Esophagus muscularis mucosa (tissue), 4 donors: Measurements from ENCODE around the gene CALCA. TPM values are rescaled to one million over a fixed set of nuclear protein-coding genes. Genes with fewer than 3 reads are reported as not detected.

Source experiments
- DNase-seq: peaks from one replicate; pipeline ENCODE4 v3.0.0-alpha.2; 2017; ENCODE audit errors: extremely low spot score
- H3K27ac ChIP-seq, 4 donors: fragments of 200-600 bp; sonication (generic); replicated peaks in 1 of 4; 1 replicate in 3 of 4; 2 replicates in 1 of 4; pipeline ENCODE4 v1.5.1; 2016 to 2019; ENCODE audit warnings: mild to moderate bottlenecking in 1 of 4
- H3K27me3 ChIP-seq, 4 donors: fragments of 200-600 bp; sonication (generic); one replicate each; pipeline versions ENCODE4 v1.5.1 to v1.6.0; 2016 to 2019
- H3K36me3 ChIP-seq, 4 donors: fragments of 200-600 bp; sonication (generic); one replicate each; pipeline ENCODE4 v1.5.1; 2016 to 2019
- H3K4me1 ChIP-seq, 4 donors: fragments of 200-600 bp; sonication (generic); one replicate each; pipeline ENCODE4 v1.5.1; 2016 to 2019
- H3K4me3 ChIP-seq, 4 donors: fragments of 200-600 bp; sonication (generic); 1 replicate in 2 of 4; 2 replicates in 2 of 4; pipeline ENCODE4 v1.5.1; 2016 to 2019; ENCODE audit warnings: mild to moderate bottlenecking in 4 of 4, moderate library complexity in 1 of 4
- H3K9me3 ChIP-seq, 4 donors: fragments of 200-600 bp; sonication (generic); 1 replicate in 3 of 4; 2 replicates in 1 of 4; pipeline ENCODE4 v1.5.1; 2016 to 2019
- CTCF ChIP-seq, 3 experiments: fragments of 200-600 bp in 2 of 3; fragments of 450-650 bp in 1 of 3; sonication (generic) in 2 of 3; IDR thresholded peaks; one replicate each; pipeline ENCODE4 v1.5.1; 2017 to 2019; ENCODE audit warnings: antibody characterized with exemption in 3 of 3, mild to moderate bottlenecking in 2 of 3, moderate library complexity in 1 of 3
- EP300 ChIP-seq: sonication (generic); formaldehyde crosslinking; IDR thresholded peaks from one replicate; pipeline ENCODE4 v1.6.1; 2017; ENCODE audit warnings: antibody characterized with exemption
- POLR2A ChIP-seq: fragments of 450-650 bp; IDR thresholded peaks from one replicate; pipeline ENCODE4 v1.6.1; 2017; ENCODE audit warnings: antibody characterized with exemption, moderate library complexity, mild to moderate bottlenecking, low read depth
- POLR2AphosphoS5 ChIP-seq, 2 donors: sonication (generic); formaldehyde crosslinking; IDR thresholded peaks; one replicate each; pipeline ENCODE4 v1.6.1; 2017; ENCODE audit warnings: antibody characterized with exemption in 2 of 2
- WGBS: methylation state at CpG from one replicate; pipeline ENCODE4 v1.1.5; 2018; 5-methylcytosine and 5-hydroxymethylcytosine counted together
- intact Hi-C: fragments of 100-400 bp; cut with DNase I; formaldehyde crosslinking; loops from one replicate; pipeline ENCODE4 v1.15.1; 2023
- total RNA-seq, 4 donors: library from RNA; depleted of rRNA; stranded (reverse); fragments of >200 nt; gene quantifications; one replicate each; pipeline versions ENCODE4 v1.1.0 to v1.2.1, GENCODE V29; 2016

The CALCA gene
- total RNA-seq, 4 donors from 2014 or later = not detected

- TF ChIP-seq POLR2A = no peak
- TF ChIP-seq CTCF (IDR thresholded peaks at IDR 0.05) = no peak
- no peak for TF ChIP-seq POLR2AphosphoS5 (IDR thresholded peaks at IDR 0.05)
- no peak for TF ChIP-seq EP300
- intact Hi-C loops = no loop called here
- H3K27me3 ChIP-seq = no peaks in the 10 kb centered on the region
- DNase-seq = peak; percentile 66
- WGBS = 40% methylated on average over 1 of the region's 1 CpG
- H3K9me3 ChIP-seq = no peaks in the 10 kb centered on the region
- H3K4me1 ChIP-seq = no peaks in the 10 kb centered on the region
- no peaks in the 10 kb centered on the region for H3K36me3 ChIP-seq
- H3K4me3 ChIP-seq = no peak overlapping the region
- H3K27ac ChIP-seq = no peak overlapping the region
Observed at GRCh38 chr11:14938936-14939335, 33.2 kb downstream of the CALCA start.

- H3K36me3 ChIP-seq = no peaks in the 10 kb centered on the region
- no peak overlapping the region for H3K27ac ChIP-seq
- 92% methylated on average over 1 of the region's 1 CpG for WGBS
- no peak for TF ChIP-seq EP300
- no peak for TF ChIP-seq POLR2A
- TF ChIP-seq CTCF (IDR thresholded peaks at IDR 0.05) = no peak
- no peak for TF ChIP-seq POLR2AphosphoS5 (IDR thresholded peaks at IDR 0.05)
- peak; percentile 47 for DNase-seq
- H3K4me1 ChIP-seq = no peaks in the 10 kb centered on the region
- no peak overlapping the region for H3K4me3 ChIP-seq
- intact Hi-C loops = no loop called here
- no peaks in the 10 kb centered on the region for H3K9me3 ChIP-seq
- H3K27me3 ChIP-seq = no peaks in the 10 kb centered on the region
Observed at GRCh38 chr11:14934641-14935351, 37.4 kb downstream of the CALCA start.

- intact Hi-C loops = no loop called here
- H3K36me3 ChIP-seq = no peaks in the 10 kb centered on the region
- H3K4me3 ChIP-seq = no peak overlapping the region
- H3K9me3 ChIP-seq = peaks cover 0 to 8% (median 0%) of the 10 kb centered on the region in 4 donors
- H3K27ac ChIP-seq = no peak overlapping the region
- no peaks in the 10 kb centered on the region for H3K4me1 ChIP-seq
- no peaks in the 10 kb centered on the region for H3K27me3 ChIP-seq
- peak; percentile 34 for DNase-seq
- TF ChIP-seq POLR2A = no peak
- no peak for TF ChIP-seq POLR2AphosphoS5 (IDR thresholded peaks at IDR 0.05)
- no peak for TF ChIP-seq CTCF (IDR thresholded peaks at IDR 0.05)
- no peak for TF ChIP-seq EP300
Observed at GRCh38 chr11:14932447-14932846, 39.7 kb downstream of the CALCA start.

GRCh38 chr11:14930369-14930768 is 41.8 kb downstream of the CALCA start:
- Histone ChIP-seq H3K9me3 (peaks cover 0 to 8% (median 0%) of the 10 kb centered on the region in 4 donors), H3K36me3 (no peaks in the 10 kb centered on the region), H3K27me3 (no peaks in the 10 kb centered on the region), H3K4me1 (no peaks in the 10 kb centered on the region), H3K27ac (no peak overlapping the region), H3K4me3 (no peak overlapping the region)
- TF ChIP-seq EP300 (no peak), POLR2A (no peak), POLR2AphosphoS5 (IDR thresholded peaks at IDR 0.05) (no peak), CTCF (IDR thresholded peaks at IDR 0.05) (no peak)
- peak; percentile 17 for DNase-seq
- intact Hi-C loops = no loop called here
- 73% methylated on average over 2 of the region's 2 CpGs for WGBS

GRCh38 chr11:14927146-14927545 is 45.0 kb downstream of the CALCA start:
- no peaks in the 10 kb centered on the region for H3K36me3 ChIP-seq
- H3K27me3 ChIP-seq = no peaks in the 10 kb centered on the region
- H3K4me3 ChIP-seq = no peak overlapping the region
- DNase-seq = peak; percentile 47
- no peak for TF ChIP-seq EP300
- no peak for TF ChIP-seq POLR2A
- no peak for TF ChIP-seq POLR2AphosphoS5 (IDR thresholded peaks at IDR 0.05)
- no peak for TF ChIP-seq CTCF (IDR thresholded peaks at IDR 0.05)
- intact Hi-C loops = no loop called here
- no peak overlapping the region for H3K27ac ChIP-seq
- peaks cover 0 to 8% (median 0%) of the 10 kb centered on the region in 4 donors for H3K9me3 ChIP-seq
- no peaks in the 10 kb centered on the region for H3K4me1 ChIP-seq
